Activated CD8-positive, alpha-beta memory T cell treated with anti-CD3 and anti-CD28 coated beads for 36 hours (primary cell): ENCODE data around the gene DDX56. TPM values are rescaled to one million over a fixed set of nuclear protein-coding genes. Genes with fewer than 3 reads are reported as not detected.
"Not testable (repeated sequence)": the region's sequence is repeated elsewhere in the genome, so short reads cannot be mapped to it uniquely, and the experiment has no call there.

ENCODE experiments used
- CTCF ChIA-PET: fragments of 350-600 bp; sonication (Branson Sonifier 250); formaldehyde crosslinking; loops from one replicate; lab custom pipeline; 2021; ENCODE audit warnings: antibody characterized with exemption; lab: Charles Lee
- POLR2A ChIA-PET: fragments of 350-600 bp; sonication (Branson Sonifier 250); formaldehyde crosslinking; loops from one replicate; lab custom pipeline; 2021; ENCODE audit warnings: antibody characterized with exemption; lab: Charles Lee
- total RNA-seq, 2 experiments: library from RNA; stranded (reverse); gene quantifications; one replicate each; pipeline ENCODE4 v1.2.3, GENCODE V29; 2021

Gene DDX56
- total RNA-seq, 2 experiments from 2014 or later, result 144 to 155 TPM

- CTCF ChIA-PET, result interaction anchor here (0.6 to 1.6 kb wide), 2 partner anchors 31 to 60 kb away, joined by 4 read pairs; no protein-coding TSS in a partner anchor
- POLR2A ChIA-PET, result interaction anchor here (2.5 to 2.8 kb wide), 2 partner anchors 23 to 33 kb away, joined by 18 to 25 read pairs; partner anchors contain the start of gene TMED4
Measured at GRCh38 chr7:44604941-44605340, 31.2 kb upstream of the DDX56 start.

GRCh38 chr7:44603193-44603592 lies 29.5 kb upstream of the DDX56 start:
- CTCF ChIA-PET, result interaction anchor here (0.7 kb wide), 1 partner anchor 221 kb away, joined by 5 read pairs; no protein-coding TSS in a partner anchor
- POLR2A ChIA-PET, result no interaction called here

GRCh38 chr7:44602576-44602910 lies 28.8 kb upstream of the DDX56 start:
- CTCF ChIA-PET, result no interaction called here
- POLR2A ChIA-PET, result no interaction called here

- POLR2A ChIA-PET, result no interaction called here
Measured at GRCh38 chr7:44599222-44599621, 25.5 kb upstream of the DDX56 start.

GRCh38 chr7:44597181-44597580 lies 23.5 kb upstream of the DDX56 start:
- POLR2A ChIA-PET, result not testable (repeated sequence)
- CTCF ChIA-PET, result interaction anchor here (1.1 kb wide), 1 partner anchor 324 kb away, joined by 4 read pairs; no protein-coding TSS in a partner anchor

More at GRCh38 chr7:44599222-44599621, 25.5 kb upstream of the DDX56 start:
- CTCF ChIA-PET, result no interaction called here

- POLR2A ChIA-PET, result no interaction called here
- CTCF ChIA-PET, result no interaction called here
Measured at GRCh38 chr7:44595934-44596635, 22.4 kb upstream of the DDX56 start.

GRCh38 chr7:44590910-44591309 lies 17.2 kb upstream of the DDX56 start:
- CTCF ChIA-PET, result interaction anchor here (0.6 to 1.5 kb wide), 5 partner anchors 17 to 365 kb away, joined by 3 to 5 read pairs (median 4); no protein-coding TSS in a partner anchor
- POLR2A ChIA-PET, result no interaction called here

- ChIA-PET CTCF (interaction anchor here (0.6 to 1.3 kb wide), 8 partner anchors 21 to 314 kb away, joined by 3 to 5 read pairs (median 3); partner anchors contain the start of gene H2AZ2), POLR2A (interaction anchor here (0.7 kb wide), 1 partner anchor 721 kb away, joined by 3 read pairs; no protein-coding TSS in a partner anchor)
Measured at GRCh38 chr7:44587843-44588711, 14.4 kb upstream of the DDX56 start.

- ChIA-PET CTCF (interaction anchor here (0.7 to 2.1 kb wide), 4 partner anchors 9 to 264 kb away, joined by 3 to 8 read pairs (median 6); partner anchors contain the start of genes DDX56, H2AZ2 and OGDH), POLR2A (interaction anchor here (0.8 to 2.3 kb wide), 4 partner anchors 23 to 264 kb away, joined by 3 to 18 read pairs (median 6); partner anchors contain the start of gene OGDH)
Measured at GRCh38 chr7:44583146-44583865, 9.6 kb upstream of the DDX56 start.

- ChIA-PET POLR2A (interaction anchor here (0.6 to 2.3 kb wide), 10 partner anchors 9 to 417 kb away, joined by 3 to 18 read pairs (median 4); partner anchors contain the start of genes DDX56, H2AZ2 and OGDH), CTCF (interaction anchor here (1.0 to 2.1 kb wide), 6 partner anchors 8 to 265 kb away, joined by 3 to 8 read pairs (median 4); partner anchors contain the start of genes DDX56 and H2AZ2)
Measured at GRCh38 chr7:44581879-44582603, 8.3 kb upstream of the DDX56 start, which contains the start of gene TMED4. TMED4 (minus strand) TSS chr7:44582231; CDS start chr7:44582206, 25 bp downstream.

GRCh38 chr7:44580945-44581878 lies 7.5 kb upstream of the DDX56 start:
- CTCF ChIA-PET, result interaction anchor here (1.0 to 2.1 kb wide), 4 partner anchors 16 to 266 kb away, joined by 3 to 8 read pairs (median 4); partner anchors contain the start of gene H2AZ2
- POLR2A ChIA-PET, result interaction anchor here (0.7 to 2.3 kb wide), 8 partner anchors 8 to 418 kb away, joined by 3 to 18 read pairs (median 4); partner anchors contain the start of genes DDX56, H2AZ2 and OGDH

- POLR2A ChIA-PET, result interaction anchor here (0.6 kb wide), 1 partner anchor 229 kb away, joined by 3 read pairs; no protein-coding TSS in a partner anchor
Measured at GRCh38 chr7:44576228-44576627, 2.5 kb upstream of the DDX56 start.

GRCh38 chr7:44575054-44575453 lies 1.3 kb upstream of the DDX56 start:
- ChIA-PET CTCF (interaction anchor here (2.1 to 2.6 kb wide), 2 partner anchors 8 to 9 kb away, joined by 6 to 8 read pairs; partner anchors contain the start of gene TMED4), POLR2A (no interaction called here)

More at GRCh38 chr7:44576228-44576627, 2.5 kb upstream of the DDX56 start:
- CTCF ChIA-PET, result no interaction called here

GRCh38 chr7:44574287-44574872 lies 672 bp upstream of the DDX56 start:
- ChIA-PET CTCF (interaction anchor here (0.6 to 2.6 kb wide), 6 partner anchors 8 to 360 kb away, joined by 3 to 8 read pairs (median 3); partner anchors contain the start of genes PURB and TMED4), POLR2A (interaction anchor here (0.5 to 2.6 kb wide), 11 partner anchors 7 to 450 kb away, joined by 3 to 11 read pairs (median 5); partner anchors contain the start of genes NUDCD3, OGDH and TMED4)

GRCh38 chr7:44572771-44573170 lies 937 bp downstream of the DDX56 start:
- CTCF ChIA-PET, result interaction anchor here (0.6 to 2.1 kb wide), 2 partner anchors 10 to 240 kb away, joined by 6 read pairs; partner anchors contain the start of gene TMED4
- POLR2A ChIA-PET, result interaction anchor here (1.8 to 2.6 kb wide), 3 partner anchors 8 to 34 kb away, joined by 7 to 11 read pairs (median 11); partner anchors contain the start of genes OGDH and TMED4
